Fibroblast of peridontal ligament (primary cell): ENCODE data around the gene SLC45A2.
"Not testable (repeated sequence)": the region's sequence is repeated elsewhere in the genome, so short reads cannot be mapped to it uniquely, and the experiment has no call there.

Experiments used
- DNase-seq: peaks from one replicate; pipeline ENCODE4 v3.0.0-alpha.2; 2010; ENCODE audit errors: extremely low read depth

The SLC45A2 gene

GRCh38 chr5:33966805-33967204, 17.7 kb downstream of the SLC45A2 start:
- DNase-seq: no peak

- DNase-seq: no peak
Measured at GRCh38 chr5:33964132-33964700, 20.3 kb downstream of the SLC45A2 start.

DNA sequence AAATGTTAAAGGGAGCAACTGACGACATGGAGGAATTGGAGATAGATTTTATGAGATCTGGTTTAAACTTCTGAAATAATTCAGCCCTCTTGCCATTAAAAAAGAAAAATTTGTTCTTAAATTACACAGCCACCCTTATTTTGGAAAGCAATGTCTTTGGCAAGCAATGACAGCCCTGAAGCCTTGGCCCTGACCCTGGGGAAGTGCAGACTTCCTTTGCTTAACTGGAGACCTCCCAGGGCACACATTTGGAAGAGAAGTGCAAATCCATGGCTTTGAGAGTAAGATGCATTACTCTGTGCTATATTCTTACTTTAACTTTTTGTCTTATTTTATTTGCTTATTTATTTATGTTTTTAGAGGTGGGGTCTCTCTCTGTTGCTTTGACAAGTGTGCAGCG, 26.3 kb downstream of the SLC45A2 start:
- no peak for DNase-seq

DNA sequence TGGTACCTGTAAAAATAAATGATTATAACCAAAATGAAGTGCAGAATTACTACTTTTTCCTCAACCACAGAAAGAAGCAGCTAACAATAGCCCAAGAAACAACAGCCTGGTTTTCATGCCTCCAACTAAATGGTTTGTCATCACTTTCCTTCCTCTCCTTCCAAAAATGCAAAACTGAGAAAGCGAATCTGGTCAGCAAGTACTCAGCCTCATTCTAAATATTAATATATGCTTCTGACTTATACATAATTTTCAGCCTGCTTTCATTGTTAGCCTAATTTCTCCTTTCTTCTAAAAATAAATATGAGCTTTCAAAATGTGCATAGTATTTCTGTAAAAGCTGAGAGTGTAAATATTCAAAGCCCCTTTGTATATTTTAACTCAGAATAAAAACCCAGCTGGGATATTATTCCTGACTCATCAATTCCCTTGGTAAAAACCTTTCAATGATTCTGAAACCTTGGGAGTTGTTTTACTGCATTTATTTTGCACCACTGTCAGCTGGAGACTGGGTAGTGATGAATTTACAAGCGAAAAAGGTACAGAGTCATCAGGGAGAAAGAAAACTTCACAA, 26.8 kb downstream of the SLC45A2 start:
- no peak for DNase-seq

DNA sequence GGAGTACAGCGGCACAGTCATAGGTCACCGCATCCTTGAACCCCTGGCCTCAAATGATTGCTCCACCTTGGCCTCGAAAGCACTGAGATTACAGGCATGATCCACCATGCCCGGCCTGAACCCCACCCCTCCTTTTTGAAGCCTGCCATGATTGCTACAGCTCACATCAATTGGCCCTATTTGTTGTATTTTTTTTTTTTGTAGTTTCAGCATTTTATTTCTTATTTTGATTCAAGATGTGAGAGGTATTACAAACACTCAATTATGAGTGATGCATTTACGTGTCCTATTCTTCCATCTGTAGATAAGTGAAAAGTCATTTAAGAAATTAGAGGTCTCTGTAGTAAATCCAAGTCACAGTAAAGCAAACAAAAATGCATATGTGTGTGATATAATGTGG, 32.3 kb downstream of the SLC45A2 start:
- DNase-seq: not testable (repeated sequence)

- no peak for DNase-seq
Measured at GRCh38 chr5:33944543-33945132, 39.9 kb downstream of the SLC45A2 start.

DNA sequence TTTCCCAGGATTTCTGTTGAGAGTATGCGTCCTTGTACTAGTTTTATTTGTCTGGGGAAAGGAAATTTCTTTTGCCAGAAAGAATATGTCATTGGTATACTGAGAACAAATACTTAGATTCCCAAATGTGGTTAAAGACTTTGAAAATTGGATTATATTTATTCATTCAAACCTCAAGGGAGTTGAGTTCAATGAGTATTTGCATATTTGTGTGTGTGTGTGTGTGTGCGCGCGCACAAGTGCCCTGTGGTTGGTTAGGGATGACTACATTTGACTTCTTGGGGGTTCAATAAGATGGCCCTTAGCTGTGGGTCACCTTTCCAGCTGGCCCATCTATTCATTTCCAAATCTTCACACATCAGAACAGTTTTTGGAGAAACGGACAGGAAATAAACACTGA, 43.4 kb downstream of the SLC45A2 start:
- DNase-seq: no peak

GRCh38 chr5:33939556-33940262, 44.8 kb downstream of the SLC45A2 start:
- peak; percentile 31 for DNase-seq

DNA sequence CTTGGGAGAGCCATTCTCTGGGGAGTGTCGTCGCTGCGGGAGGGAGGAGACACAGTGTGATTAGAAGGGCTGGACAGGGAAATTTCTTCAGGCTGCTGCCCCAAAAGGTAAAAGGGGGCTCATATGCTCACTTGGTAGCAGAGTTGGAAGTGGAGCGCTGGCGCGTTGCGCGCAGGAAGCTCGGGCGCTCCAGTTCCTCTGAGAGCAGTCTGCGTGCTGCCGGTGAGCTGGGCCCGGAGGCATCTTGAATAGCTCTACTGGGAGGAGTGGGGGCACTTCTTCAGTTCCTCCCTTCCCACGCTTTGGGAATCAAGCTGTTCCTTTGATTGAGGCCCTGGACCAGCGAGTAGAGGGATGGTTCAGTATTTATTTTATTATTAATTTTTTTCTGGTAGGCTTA, 45.6 kb downstream of the SLC45A2 start:
- DNase-seq: no peak

DNA sequence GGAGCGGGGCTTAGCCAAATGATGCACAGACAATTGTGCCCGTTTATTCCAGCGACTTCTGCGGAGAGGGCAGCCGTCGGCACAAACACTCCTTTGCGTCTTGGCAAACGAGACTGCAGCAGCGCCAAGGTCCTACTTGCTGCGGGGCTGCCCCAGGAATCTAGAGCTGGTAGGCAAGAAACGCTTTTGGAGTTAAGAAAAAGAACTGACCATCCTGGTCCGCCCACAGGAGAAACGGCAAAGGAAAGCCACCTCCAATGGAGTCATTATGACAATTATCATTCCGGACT, 46.0 kb downstream of the SLC45A2 start:
- no peak for DNase-seq

- no peak for DNase-seq
Measured at GRCh38 chr5:33937707-33938506, 46.6 kb downstream of the SLC45A2 start.

DNA sequence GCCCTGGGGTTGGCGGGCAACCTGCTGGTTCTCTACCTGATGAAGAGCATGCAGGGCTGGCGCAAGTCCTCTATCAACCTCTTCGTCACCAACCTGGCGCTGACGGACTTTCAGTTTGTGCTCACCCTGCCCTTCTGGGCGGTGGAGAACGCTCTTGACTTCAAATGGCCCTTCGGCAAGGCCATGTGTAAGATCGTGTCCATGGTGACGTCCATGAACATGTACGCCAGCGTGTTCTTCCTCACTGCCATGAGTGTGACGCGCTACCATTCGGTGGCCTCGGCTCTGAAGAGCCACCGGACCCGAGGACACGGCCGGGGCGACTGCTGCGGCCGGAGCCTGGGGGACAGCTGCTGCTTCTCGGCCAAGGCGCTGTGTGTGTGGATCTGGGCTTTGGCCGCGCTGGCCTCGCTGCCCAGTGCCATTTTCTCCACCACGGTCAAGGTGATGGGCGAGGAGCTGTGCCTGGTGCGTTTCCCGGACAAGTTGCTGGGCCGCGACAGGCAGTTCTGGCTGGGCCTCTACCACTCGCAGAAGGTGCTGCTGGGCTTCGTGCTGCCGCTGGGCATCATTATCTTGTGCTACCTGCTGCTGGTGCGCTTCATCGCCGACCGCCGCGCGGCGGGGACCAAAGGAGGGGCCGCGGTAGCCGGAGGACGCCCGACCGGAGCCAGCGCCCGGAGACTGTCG, 47.3 kb downstream of the SLC45A2 start:
- DNase-seq: no peak

DNA sequence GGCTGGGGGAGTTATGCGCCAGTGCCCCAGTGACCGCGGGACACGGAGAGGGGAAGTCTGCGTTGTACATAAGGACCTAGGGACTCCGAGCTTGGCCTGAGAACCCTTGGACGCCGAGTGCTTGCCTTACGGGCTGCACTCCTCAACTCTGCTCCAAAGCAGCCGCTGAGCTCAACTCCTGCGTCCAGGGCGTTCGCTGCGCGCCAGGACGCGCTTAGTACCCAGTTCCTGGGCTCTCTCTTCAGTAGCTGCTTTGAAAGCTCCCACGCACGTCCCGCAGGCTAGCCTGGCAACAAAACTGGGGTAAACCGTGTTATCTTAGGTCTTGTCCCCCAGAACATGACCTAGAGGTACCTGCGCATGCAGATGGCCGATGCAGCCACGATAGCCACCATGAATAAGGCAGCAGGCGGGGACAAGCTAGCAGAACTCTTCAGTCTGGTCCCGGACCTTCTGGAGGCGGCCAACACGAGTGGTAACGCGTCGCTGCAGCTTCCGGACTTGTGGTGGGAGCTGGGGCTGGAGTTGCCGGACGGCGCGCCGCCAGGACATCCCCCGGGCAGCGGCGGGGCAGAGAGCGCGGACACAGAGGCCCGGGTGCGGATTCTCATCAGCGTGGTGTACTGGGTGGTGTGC, 48.0 kb downstream of the SLC45A2 start, which contains the start of gene RXFP3:
RXFP3 (plus strand) TSS at position 6 of the 636 bp plus-strand sequence; CDS start at position 361, 355 bp downstream.
- no peak for DNase-seq

GRCh38 chr5:33936004-33936380, 48.5 kb downstream of the SLC45A2 start:
- peak; percentile 55 for DNase-seq

GRCh38 chr5:33934176-33934575, 50.3 kb downstream of the SLC45A2 start:
- peak; percentile 8 for DNase-seq

- DNase-seq: no peak
Measured at GRCh38 chr5:33933723-33934169, 50.7 kb downstream of the SLC45A2 start.

- no peak for DNase-seq
Measured at GRCh38 chr5:33931136-33931535, 53.4 kb downstream of the SLC45A2 start.

GRCh38 chr5:33929925-33930690, 54.4 kb downstream of the SLC45A2 start:
- DNase-seq: no peak

DNA sequence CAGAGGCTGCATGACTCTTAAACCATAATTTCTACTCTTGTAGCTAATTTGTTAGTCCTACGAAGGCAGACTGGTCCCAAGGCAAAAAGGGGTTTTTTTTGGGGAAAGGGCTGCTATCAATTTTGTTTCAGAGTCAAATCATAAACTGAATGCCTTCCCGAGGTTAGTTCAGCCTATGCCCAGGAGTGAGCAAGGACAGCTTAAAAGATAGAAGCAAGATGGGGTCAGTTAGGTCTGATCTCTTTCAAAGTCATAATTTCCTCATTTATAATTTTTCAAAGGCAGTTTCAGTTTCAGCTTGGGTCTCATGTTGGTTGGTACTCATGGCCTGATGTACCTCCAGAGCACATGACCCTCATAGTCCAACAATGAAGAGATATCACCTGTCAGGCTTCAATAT, 56.2 kb downstream of the SLC45A2 start:
- no peak for DNase-seq

- DNase-seq: no peak
Measured at GRCh38 chr5:33927685-33928084, 56.8 kb downstream of the SLC45A2 start.
